Measurements from ENCODE around the gene PLXNB3.
"Not testable (repeated sequence)": the region's sequence is repeated elsewhere in the genome, so short reads cannot be mapped to it uniquely, and the experiment has no call there.

Gene PLXNB3

DNA sequence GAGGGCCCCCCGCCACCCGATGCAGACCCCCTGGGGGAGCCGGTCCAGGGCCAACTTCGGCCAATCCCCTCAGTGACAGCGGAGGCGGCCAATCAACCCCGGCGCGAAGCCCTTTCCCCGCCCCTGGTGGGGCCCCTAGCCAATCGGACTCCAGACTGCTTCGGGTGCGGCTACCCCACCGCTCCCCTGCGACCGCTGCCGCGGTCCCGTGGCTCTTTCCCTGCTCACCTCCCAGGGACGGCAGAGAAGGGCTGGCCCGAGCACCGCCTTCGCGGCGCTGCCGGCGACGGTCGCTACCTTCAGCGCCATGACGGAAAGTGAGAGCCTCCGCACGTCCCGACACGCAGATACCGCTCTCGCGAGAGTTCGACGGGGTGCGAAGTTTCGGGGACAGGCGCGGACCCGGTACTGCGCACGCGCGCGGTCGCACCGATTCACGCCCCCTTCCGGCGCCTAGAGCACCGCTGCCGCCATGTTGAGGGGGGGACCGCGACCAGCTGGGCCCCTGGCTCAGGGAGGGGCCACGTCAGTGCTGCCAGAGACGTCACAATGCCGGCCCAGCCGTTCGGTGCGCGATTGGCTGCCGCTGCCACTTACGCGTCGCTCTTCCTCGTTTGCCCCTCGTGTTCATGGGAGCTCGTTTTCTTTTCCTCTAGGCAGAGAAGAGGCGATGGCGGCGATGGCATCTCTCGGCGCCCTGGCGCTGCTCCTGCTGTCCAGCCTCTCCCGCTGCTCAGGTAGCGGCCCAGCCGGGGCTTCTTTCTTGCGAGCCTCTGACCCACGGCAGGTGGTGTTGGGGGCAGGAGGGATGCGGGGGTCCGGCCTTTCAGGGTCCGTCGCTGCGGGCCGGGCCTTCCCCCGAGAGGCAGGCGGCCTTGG lies 30.2 kb downstream of the PLXNB3 start, which contains the start of the genes IDH3G and SSR4:
Gene IDH3G (minus strand): TSS at position 358 of the 879 bp plus-strand sequence. CDS start 49 bp downstream, at position 309.
Gene SSR4 (plus strand): TSS at position 651 of the 879 bp plus-strand sequence. CDS start 20 bp downstream, at position 671.
- peak; percentile 88 for DNase-seq

DNA sequence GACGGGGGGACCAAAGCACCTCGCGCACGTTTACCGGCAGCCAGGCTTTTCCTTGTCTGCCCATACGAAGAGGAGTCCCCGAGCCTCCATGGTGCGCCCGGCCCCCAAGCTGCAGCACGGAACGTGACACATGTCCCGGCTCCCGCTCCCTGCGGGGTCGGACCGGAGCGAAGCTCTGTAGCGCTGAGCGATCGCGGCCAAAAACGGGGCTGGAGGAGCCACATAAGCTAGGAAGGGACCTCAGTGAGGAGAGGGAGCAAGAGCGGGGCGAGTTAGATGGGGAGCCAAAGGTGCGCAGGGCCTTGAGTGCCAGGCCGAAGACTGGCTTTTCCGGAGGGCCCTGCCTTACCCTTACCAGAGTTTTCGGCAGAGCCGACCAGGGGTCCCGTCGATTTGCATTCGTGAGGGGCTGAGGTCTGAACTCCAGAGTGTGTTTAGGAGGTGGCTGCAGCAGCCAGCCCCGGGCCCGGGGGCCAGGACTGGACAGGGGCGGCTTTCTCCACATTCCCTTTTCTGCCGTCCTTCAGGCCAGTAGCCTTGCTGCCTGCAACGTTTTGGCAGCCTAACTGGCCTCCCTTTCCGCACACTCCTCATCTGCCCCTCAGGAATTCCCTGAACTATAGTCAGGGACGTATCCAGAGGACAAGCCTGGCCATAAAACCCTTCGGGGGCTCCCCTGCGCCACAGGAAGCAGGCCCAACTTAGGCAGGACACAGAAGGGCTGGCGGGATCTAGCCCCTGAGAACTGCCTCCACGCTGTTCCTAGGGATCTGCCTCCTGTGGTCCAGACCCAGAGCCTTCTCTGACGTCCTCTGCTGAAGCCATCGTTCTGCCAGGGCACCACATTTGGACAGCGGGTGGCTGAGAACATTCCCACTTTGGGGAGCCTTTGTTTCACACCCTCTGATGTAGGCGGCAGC lies 31.1 kb downstream of the PLXNB3 start:
- DNase-seq: peak; percentile 7

GRCh38 chrX:153797415-153798015 lies 33.5 kb downstream of the PLXNB3 start:
- DNase-seq: no peak

DNA sequence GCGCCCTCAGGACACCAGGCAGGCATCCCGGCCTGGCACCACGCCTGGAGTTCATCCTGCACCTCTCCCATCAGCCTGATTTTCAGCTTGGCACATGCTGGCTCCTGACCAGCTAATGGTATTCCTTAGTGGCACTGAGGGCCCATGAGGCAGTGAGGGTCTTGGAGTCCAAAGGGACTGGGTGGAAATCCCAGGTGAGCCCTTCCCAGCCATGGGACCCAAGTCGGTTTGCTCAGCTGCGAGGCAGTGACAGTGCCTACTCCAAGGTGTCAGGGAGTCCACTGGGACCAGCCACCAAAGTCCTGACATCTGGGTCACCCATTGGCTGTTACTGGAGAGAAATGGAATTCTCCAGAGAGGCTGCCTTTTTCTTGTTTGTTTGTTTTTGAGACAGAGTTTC lies 35.3 kb downstream of the PLXNB3 start:
- DNase-seq: no peak

DNA sequence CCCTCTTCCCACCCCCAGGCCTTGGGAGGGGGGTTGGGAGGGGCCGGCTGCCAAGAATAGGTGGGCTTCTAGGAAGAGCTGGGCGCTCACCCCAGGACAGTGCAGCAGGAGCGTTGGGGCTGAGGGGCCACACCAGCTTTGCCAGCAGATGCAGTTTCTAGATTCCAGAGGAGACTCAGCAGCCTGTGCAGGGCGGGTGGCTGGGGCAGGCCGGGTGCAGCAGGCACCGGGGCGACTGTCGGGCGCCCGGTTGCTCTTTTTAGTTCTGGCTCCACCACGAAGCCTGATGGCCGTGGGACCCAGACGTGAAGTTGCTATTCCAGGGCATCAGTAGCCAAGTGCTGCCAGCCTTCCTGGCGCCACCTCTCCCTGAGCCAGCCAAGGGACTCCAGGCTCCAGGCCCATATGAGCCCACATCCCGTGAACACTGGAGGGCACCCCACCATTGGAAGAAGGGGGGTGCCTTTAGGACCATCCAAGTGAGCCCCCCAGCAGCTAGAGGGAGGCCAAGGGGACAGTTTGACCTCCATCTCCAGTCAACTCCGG lies 36.2 kb downstream of the PLXNB3 start:
- no peak for DNase-seq

GRCh38 chrX:153800746-153801145 lies 36.7 kb downstream of the PLXNB3 start:
- no peak for DNase-seq

- DNase-seq: no peak
Measured at GRCh38 chrX:153801669-153802068, 37.6 kb downstream of the PLXNB3 start.

DNA sequence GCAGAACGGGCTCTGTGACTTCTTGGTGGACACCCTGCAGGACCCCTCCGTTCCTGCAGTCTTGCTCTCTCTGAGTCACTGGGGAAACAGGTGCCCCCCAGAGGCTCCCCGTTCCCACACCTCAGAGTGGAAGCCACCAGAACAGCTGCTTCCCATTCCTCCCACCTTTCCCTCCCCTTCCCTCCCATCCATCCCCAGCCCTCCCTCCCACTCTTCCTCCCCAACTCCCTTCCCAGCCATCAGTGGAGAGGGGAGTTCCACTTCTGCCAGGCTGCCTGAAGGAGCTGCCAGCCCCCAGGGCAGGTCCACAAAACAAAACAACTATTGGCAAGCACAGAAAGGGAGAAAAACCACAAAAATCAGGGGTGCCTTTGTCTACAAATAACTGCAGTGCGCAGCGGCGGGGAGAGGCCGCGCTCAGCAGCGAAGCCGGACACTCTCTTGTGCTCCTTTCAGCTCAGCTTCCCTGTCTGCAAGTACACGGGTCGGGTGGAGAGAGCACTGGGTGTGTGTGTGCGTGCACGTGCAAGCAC lies 38.5 kb downstream of the PLXNB3 start:
- no peak for DNase-seq

- DNase-seq: no peak
Measured at GRCh38 chrX:153803211-153804099, 39.4 kb downstream of the PLXNB3 start.

DNA sequence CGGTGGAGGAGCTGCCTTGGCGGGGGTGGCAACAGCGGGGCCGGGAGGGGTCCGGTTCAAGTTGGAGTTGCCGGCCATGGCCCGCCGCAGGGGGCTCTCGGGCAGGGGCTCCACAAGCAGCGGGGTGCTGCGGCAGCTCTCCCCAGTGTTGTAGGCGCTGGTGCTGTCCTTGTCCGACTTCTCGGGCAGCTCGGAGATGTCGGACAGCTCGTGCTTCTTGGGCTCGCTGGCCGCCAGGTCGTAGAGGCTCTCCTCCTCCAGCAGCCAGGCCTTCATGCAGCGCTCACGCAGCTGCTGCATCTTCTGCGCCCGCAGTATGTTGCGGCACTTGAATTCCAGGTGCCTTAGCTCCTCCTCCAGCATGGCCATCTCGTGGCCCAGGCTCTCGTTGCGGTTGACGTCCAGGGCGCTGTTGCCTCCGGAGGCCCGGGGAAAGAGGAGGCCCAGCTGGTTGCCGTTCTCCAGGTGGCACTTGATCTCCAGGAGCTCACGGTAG lies 40.1 kb downstream of the PLXNB3 start:
- DNase-seq: no peak

GRCh38 chrX:153804621-153805020 lies 40.6 kb downstream of the PLXNB3 start:
- DNase-seq: no peak

DNA sequence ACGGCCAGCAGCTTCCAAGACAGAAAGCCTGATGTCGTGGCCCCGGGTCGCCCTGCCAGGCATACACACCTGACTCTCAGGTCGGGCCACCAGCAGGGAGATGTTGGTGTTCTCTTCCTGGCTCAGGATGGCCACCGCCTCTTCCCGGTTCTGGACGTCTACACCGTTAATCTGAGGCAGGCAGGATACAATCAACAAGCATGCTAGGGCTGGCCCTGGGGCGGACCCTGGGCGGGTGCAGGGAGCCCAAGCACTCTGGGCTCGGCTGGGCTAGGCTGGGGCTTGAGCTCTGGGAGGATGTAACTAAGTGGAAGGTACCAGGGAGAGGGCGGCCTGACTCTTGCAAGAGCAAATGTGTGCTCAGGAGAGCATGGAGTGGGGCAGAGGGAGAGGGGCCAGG lies 41.4 kb downstream of the PLXNB3 start:
- no peak for DNase-seq

GRCh38 chrX:153806999-153807575 lies 43.0 kb downstream of the PLXNB3 start:
- no peak for DNase-seq

DNA sequence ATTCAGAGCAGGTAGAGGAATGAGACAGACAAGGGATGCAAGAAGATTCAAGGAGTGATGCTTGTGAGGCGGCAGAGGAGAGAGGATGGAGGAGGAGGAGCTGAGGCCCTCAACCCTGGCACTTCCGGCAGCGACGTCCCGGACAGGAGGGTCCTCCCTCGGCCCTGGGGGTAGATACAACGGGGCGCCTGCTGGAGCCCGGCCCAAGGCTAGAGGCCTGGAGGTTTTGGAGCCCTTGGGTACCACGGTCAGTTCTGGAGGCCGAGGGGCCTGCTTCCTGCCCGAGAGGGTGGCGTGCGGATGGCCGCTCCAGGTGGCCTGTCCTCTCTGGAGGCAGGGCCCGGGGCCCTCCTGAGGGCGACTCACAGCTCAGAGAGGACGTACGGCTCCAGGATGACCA lies 43.9 kb downstream of the PLXNB3 start:
- no peak for DNase-seq

- no peak for DNase-seq
Measured at GRCh38 chrX:153812220-153812619, 48.2 kb downstream of the PLXNB3 start.

DNA sequence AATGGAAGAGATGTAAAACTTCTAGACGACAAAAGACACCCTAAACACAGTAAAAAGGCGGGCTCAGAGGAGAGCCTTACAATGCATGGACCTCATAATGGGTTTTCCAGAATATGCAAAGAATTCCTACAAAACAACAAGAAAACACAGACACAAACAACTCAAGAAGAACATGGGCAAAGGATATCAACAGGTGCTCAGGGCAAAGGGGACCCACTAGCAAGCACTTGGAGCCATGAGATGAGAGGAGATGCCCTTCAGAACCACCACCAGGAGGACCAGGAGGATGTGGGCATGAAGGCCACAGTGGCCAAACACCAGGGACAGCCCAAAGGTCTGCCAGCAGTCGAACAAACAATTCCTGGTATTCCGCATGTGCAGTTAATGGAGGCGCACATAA lies 49.1 kb downstream of the PLXNB3 start:
- no peak for DNase-seq

DNA sequence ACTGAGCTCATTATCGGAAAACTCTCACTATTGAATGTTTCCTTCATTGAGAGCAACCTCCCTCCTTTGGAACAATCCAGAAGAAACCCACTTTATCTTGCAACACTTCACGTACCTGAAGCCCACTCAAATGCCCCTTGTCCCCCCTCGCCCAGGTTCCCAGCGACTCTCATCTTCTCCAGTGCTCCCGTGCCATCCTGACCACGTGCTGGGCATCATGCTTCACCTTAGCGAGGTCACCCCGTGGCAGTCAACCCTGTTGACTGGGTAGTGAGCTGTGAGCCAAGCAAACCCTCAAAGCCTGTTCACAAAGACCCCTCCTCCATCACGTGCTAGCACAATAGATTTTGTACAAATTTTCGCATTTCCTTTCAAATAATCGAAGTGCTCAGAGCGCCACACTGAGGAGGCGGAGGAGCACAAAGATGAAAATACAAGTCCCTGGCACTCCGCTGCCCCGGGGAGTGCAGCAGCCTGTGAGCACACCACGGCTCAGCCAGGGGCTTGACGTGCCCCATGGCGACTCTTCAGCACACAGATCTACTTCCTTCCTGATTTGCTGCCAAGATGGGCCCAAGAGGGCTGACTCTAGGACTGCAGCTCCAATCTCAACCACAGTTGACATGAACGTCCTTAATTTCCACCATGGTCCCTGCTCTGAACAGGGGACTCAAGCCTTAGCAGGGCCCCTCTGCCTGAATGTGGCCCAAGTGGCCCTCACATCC lies 50.7 kb downstream of the PLXNB3 start:
- DNase-seq: no peak

DNA sequence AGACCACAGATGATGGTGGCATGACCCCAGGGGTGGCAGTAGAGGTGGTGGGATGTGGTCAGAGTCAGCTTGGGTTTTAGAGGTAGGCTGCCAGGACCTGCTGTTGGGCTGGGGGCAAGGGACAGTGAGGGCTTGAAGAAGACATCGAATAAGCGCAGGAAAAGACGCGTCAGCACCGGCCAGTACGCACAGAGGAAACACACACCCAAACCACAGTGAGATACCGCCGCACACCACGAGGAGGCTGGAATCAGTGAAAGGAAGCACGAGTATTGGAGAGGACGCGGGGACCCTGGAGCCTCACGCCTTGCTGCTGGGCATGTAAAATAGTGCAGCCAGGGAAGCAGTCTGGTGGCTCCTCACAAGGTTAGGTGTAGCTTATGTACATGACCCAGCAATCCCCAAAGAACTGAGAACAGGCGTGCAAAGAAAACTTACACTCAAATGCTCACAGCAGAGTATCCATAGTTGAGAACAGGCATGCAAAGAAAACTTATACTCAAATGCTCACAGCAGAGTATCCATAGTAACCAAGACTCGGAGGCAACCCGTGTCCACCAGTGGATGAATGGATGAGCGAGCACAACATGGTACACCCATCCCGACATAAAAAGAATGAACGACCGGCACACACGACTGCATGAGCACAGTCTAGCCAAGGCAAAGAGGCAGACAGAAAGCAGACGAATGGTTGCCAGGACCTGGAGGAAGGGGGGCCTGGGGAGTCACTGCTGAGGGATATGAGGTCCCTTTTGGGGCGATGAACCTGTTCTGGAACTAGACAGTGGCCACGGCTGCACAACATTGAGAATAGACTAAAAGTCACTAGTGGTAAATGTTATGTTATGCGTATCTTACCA lies 53.0 kb downstream of the PLXNB3 start:
- peak; percentile 36 for DNase-seq

GRCh38 chrX:153818064-153818463 lies 54.0 kb downstream of the PLXNB3 start:
- not testable (repeated sequence) for DNase-seq

All from stimulated activated naive CD4-positive, alpha-beta T cell treated with Interleukin-2 at 50 U/mL for 16 hours (primary cell).